ENCODE data around the gene RPE65. TPM values are rescaled to one million over a fixed set of nuclear protein-coding genes. Genes with fewer than 3 reads are reported as not detected.
A peak's percentile ranks its signal among the peaks of the same experiment; 100 is the strongest.
"Not testable (repeated sequence)": the region's sequence is repeated elsewhere in the genome, so short reads cannot be mapped to it uniquely, and the experiment has no call there.

RPE65 gene
- total RNA-seq, 1 donor from 2014 or later, result not detected

GRCh38 chr1:68493193-68493592 is 43.4 kb upstream of the RPE65 start:
- no peak overlapping the region for H3K27ac Mint-ChIP-seq
- no peak for DNase-seq (ENCODE audit: low spot score in 2 of 2, unreplicated experiment in 2 of 2)
- no peak overlapping the region for H3K4me3 Mint-ChIP-seq
- H3K27me3 Mint-ChIP-seq (ENCODE audit: low read depth), result no peaks in the 10 kb centered on the region
- peaks cover 9% of the 10 kb centered on the region for H3K36me3 Mint-ChIP-seq
- H3K9me3 Mint-ChIP-seq, result no peaks in the 10 kb centered on the region
- no peak for TF ChIP-seq CTCF (IDR thresholded peaks at IDR 0.05; ENCODE audit: unreplicated experiment)
- H3K4me1 Mint-ChIP-seq, result peaks cover 25% of the 10 kb centered on the region

- H3K9me3 Mint-ChIP-seq; H3K27me3 Mint-ChIP-seq (ENCODE audit: low read depth); H3K27ac Mint-ChIP-seq; H3K36me3 Mint-ChIP-seq; H3K4me3 Mint-ChIP-seq; DNase-seq (ENCODE audit: low spot score in 2 of 2, unreplicated experiment in 2 of 2): not testable (repeated sequence)
- peaks cover 17% of the 10 kb centered on the region for H3K4me1 Mint-ChIP-seq
These were observed 42.5 kb upstream of the RPE65 start for GRCh38 chr1:68492255-68492654.

- H3K36me3 Mint-ChIP-seq, result peaks cover 16% of the 10 kb centered on the region
- no peak overlapping the region for H3K27ac Mint-ChIP-seq
- H3K4me3 Mint-ChIP-seq, result no peak overlapping the region
- no peak for TF ChIP-seq CTCF (IDR thresholded peaks at IDR 0.05; ENCODE audit: unreplicated experiment)
- peaks cover 2% of the 10 kb centered on the region for H3K4me1 Mint-ChIP-seq
- H3K9me3 Mint-ChIP-seq, result no peaks in the 10 kb centered on the region
- no peak for DNase-seq (ENCODE audit: low spot score in 2 of 2, unreplicated experiment in 2 of 2)
- no peaks in the 10 kb centered on the region for H3K27me3 Mint-ChIP-seq (ENCODE audit: low read depth)
These were observed 40.4 kb upstream of the RPE65 start for GRCh38 chr1:68490046-68490651.

GRCh38 chr1:68485431-68486022 is 35.8 kb upstream of the RPE65 start:
- peaks cover 23% of the 10 kb centered on the region for H3K36me3 Mint-ChIP-seq
- H3K9me3 Mint-ChIP-seq, result no peaks in the 10 kb centered on the region
- no peaks in the 10 kb centered on the region for H3K27me3 Mint-ChIP-seq (ENCODE audit: low read depth)
- H3K27ac Mint-ChIP-seq, result no peak overlapping the region
- no peaks in the 10 kb centered on the region for H3K4me1 Mint-ChIP-seq
- no peak for DNase-seq (ENCODE audit: low spot score in 2 of 2, unreplicated experiment in 2 of 2)
- no peak overlapping the region for H3K4me3 Mint-ChIP-seq
- peak; percentile 21 for TF ChIP-seq CTCF (IDR thresholded peaks at IDR 0.05; ENCODE audit: unreplicated experiment)

DNA sequence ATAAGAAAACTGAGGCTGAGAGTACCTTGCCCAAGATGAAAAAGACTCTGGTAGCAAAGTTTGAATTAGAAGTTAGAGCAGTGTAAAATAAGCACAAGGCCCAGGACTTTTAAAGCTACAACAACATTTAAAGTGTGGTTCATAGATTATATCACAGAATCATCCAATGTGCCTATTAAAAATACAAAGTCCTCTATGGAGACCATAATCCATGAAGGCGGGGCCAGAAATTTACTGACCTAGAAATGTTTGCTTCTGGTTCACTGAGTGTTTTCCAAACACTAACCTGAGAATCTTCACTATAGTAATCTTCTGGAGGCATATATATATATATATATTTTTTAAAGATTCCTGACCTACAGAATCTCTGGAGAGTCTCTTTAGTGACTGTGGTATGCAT is 34.9 kb upstream of the RPE65 start:
- no peaks in the 10 kb centered on the region for H3K27me3 Mint-ChIP-seq (ENCODE audit: low read depth)
- no peak for TF ChIP-seq CTCF (IDR thresholded peaks at IDR 0.05; ENCODE audit: unreplicated experiment)
- H3K27ac Mint-ChIP-seq, result no peak overlapping the region
- H3K4me1 Mint-ChIP-seq, result no peaks in the 10 kb centered on the region
- DNase-seq (ENCODE audit: low spot score in 2 of 2, unreplicated experiment in 2 of 2), result no peak
- no peak overlapping the region for H3K4me3 Mint-ChIP-seq
- peaks cover 26% of the 10 kb centered on the region for H3K36me3 Mint-ChIP-seq
- no peaks in the 10 kb centered on the region for H3K9me3 Mint-ChIP-seq

GRCh38 chr1:68481041-68481440 is 31.3 kb upstream of the RPE65 start:
- peaks cover 23% of the 10 kb centered on the region for H3K36me3 Mint-ChIP-seq
- H3K9me3 Mint-ChIP-seq, result no peaks in the 10 kb centered on the region
- no peak for TF ChIP-seq CTCF (IDR thresholded peaks at IDR 0.05; ENCODE audit: unreplicated experiment)
- no peaks in the 10 kb centered on the region for H3K4me1 Mint-ChIP-seq
- H3K27me3 Mint-ChIP-seq (ENCODE audit: low read depth), result no peaks in the 10 kb centered on the region
- no peak overlapping the region for H3K4me3 Mint-ChIP-seq
- no peak overlapping the region for H3K27ac Mint-ChIP-seq
- DNase-seq (ENCODE audit: low spot score in 2 of 2, unreplicated experiment in 2 of 2), result no peak

Measured in mesothelial cell of epicardium (in vitro differentiated cells).